ENCODE data around the gene CALCB. TPM values are rescaled to one million over a fixed set of nuclear protein-coding genes. Genes with fewer than 3 reads are reported as not detected.

Gene CALCB
- total RNA-seq, 1 experiment from 2014 or later = not detected

GRCh38 chr11:15034687-15035267 is 38.6 kb upstream of the CALCB start:
- CTCF ChIA-PET = interaction anchor here (1.9 kb wide), 1 partner anchor 40 kb away, joined by 6 read pairs; no protein-coding TSS in a partner anchor
- Mint-ChIP-seq H3K4me1 (ENCODE audit: low read depth, unreplicated experiment) (no peaks in the 10 kb centered on the region), H3K27me3 (ENCODE audit: unreplicated experiment) (peaks cover 42% of the 10 kb centered on the region), H3K4me3 (ENCODE audit: low read depth, unreplicated experiment) (no peak overlapping the region), H3K9me3 (ENCODE audit: low read depth, unreplicated experiment) (no peaks in the 10 kb centered on the region), H3K36me3 (ENCODE audit: insufficient read depth, unreplicated experiment) (no peaks in the 10 kb centered on the region), H3K27ac (ENCODE audit: unreplicated experiment) (no peak overlapping the region)
- no TSS peak for BruUV-seq (replicated peaks)
- no peak for DNase-seq
- TF ChIP-seq CTCF (IDR thresholded peaks at IDR 0.05; ENCODE audit: unreplicated experiment) = no peak
- intact Hi-C loops (cut with micrococcal nuclease; ENCODE audit: unreplicated experiment) = loop anchor here (5.0 kb wide), 1 partner anchor 38 kb away; the partner anchor contains the start of gene CALCB

DNA sequence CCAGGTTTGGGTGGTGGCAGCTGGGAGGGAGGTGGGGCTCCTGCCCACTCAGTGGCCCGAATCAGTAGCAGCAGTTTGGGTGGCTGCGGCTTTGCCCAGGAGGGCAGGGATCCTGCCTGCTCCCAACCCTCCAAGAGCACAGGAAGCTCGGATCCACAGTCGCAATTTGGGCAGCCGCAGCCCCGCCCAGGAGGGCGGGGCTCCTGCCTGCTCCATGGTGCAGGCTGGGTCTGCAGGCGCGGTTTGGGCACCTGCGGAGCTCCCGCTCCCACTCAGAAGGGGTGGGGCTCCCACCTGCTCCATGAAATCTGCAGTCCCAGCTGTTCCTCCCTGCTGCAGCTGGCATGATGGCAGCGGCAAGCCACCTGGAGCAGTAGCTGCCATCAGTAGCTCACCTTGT is 38.1 kb upstream of the CALCB start:
- Mint-ChIP-seq H3K27ac (ENCODE audit: unreplicated experiment) (no peak overlapping the region), H3K4me1 (ENCODE audit: low read depth, unreplicated experiment) (no peaks in the 10 kb centered on the region), H3K4me3 (ENCODE audit: low read depth, unreplicated experiment) (no peak overlapping the region), H3K27me3 (ENCODE audit: unreplicated experiment) (peaks cover 42% of the 10 kb centered on the region), H3K36me3 (ENCODE audit: insufficient read depth, unreplicated experiment) (no peaks in the 10 kb centered on the region), H3K9me3 (ENCODE audit: low read depth, unreplicated experiment) (no peaks in the 10 kb centered on the region)
- no TSS peak for BruUV-seq (replicated peaks)
- peak; percentile 12 for DNase-seq
- intact Hi-C loops (cut with micrococcal nuclease; ENCODE audit: unreplicated experiment) = loop anchor here (5.0 kb wide), 1 partner anchor 37 kb away; the partner anchor contains the start of gene CALCB
- CTCF ChIA-PET = interaction anchor here (0.5 to 1.9 kb wide), 2 partner anchors 40 to 582 kb away, joined by 3 to 6 read pairs; no protein-coding TSS in a partner anchor
- no peak for TF ChIP-seq CTCF (IDR thresholded peaks at IDR 0.05; ENCODE audit: unreplicated experiment)

GRCh38 chr11:15038963-15039362 is 34.4 kb upstream of the CALCB start:
- DNase-seq = no peak
- no TSS peak for BruUV-seq (replicated peaks)
- no peak overlapping the region for H3K27ac Mint-ChIP-seq (ENCODE audit: unreplicated experiment)
- peaks cover 27% of the 10 kb centered on the region for H3K27me3 Mint-ChIP-seq (ENCODE audit: unreplicated experiment)
- H3K4me1 Mint-ChIP-seq (ENCODE audit: low read depth, unreplicated experiment) = no peaks in the 10 kb centered on the region
- no peaks in the 10 kb centered on the region for H3K9me3 Mint-ChIP-seq (ENCODE audit: low read depth, unreplicated experiment)
- TF ChIP-seq CTCF (IDR thresholded peaks at IDR 0.05; ENCODE audit: unreplicated experiment) = no peak
- no peaks in the 10 kb centered on the region for H3K36me3 Mint-ChIP-seq (ENCODE audit: insufficient read depth, unreplicated experiment)
- CTCF ChIA-PET = interaction anchor here (0.6 to 1.5 kb wide), 2 partner anchors 33 to 36 kb away, joined by 5 to 7 read pairs; no protein-coding TSS in a partner anchor
- H3K4me3 Mint-ChIP-seq (ENCODE audit: low read depth, unreplicated experiment) = no peak overlapping the region
- intact Hi-C loops (cut with micrococcal nuclease; ENCODE audit: unreplicated experiment) = loop anchor here (5.0 kb wide), 1 partner anchor 33 kb away; the partner anchor contains the start of gene CALCB

DNA sequence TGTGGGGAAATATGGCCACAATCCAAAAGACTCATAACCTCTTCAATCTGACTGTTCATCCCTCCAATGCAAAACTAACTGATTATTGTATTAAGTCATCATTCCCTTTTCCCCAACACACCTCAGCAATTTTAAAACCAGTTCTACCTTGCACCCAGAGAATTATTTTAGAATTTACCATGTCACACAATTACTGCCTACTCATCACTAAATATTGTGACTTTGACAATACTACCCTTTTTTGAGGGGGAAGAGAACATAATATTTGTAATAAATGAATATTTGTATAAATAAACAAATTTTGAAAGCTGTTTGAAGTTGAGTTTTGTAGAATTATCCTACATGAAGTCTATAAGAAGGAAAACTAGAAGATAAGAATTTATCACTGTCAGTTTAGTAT is 28.2 kb upstream of the CALCB start:
- Mint-ChIP-seq H3K4me3 (ENCODE audit: low read depth, unreplicated experiment) (no peak overlapping the region), H3K4me1 (ENCODE audit: low read depth, unreplicated experiment) (no peaks in the 10 kb centered on the region), H3K27ac (ENCODE audit: unreplicated experiment) (no peak overlapping the region), H3K27me3 (ENCODE audit: unreplicated experiment) (no peaks in the 10 kb centered on the region), H3K36me3 (ENCODE audit: insufficient read depth, unreplicated experiment) (no peaks in the 10 kb centered on the region), H3K9me3 (ENCODE audit: low read depth, unreplicated experiment) (no peaks in the 10 kb centered on the region)
- BruUV-seq (replicated peaks) = no TSS peak
- no peak for TF ChIP-seq CTCF (IDR thresholded peaks at IDR 0.05; ENCODE audit: unreplicated experiment)
- CTCF ChIA-PET = no interaction called here
- intact Hi-C loops (cut with micrococcal nuclease; ENCODE audit: unreplicated experiment) = no loop called here
- DNase-seq = no peak
